ENCODE data around the gene MAPKAPK2.
"Not testable (repeated sequence)": the region's sequence is repeated elsewhere in the genome, so short reads cannot be mapped to it uniquely, and the experiment has no call there.

The MAPKAPK2 gene

DNA sequence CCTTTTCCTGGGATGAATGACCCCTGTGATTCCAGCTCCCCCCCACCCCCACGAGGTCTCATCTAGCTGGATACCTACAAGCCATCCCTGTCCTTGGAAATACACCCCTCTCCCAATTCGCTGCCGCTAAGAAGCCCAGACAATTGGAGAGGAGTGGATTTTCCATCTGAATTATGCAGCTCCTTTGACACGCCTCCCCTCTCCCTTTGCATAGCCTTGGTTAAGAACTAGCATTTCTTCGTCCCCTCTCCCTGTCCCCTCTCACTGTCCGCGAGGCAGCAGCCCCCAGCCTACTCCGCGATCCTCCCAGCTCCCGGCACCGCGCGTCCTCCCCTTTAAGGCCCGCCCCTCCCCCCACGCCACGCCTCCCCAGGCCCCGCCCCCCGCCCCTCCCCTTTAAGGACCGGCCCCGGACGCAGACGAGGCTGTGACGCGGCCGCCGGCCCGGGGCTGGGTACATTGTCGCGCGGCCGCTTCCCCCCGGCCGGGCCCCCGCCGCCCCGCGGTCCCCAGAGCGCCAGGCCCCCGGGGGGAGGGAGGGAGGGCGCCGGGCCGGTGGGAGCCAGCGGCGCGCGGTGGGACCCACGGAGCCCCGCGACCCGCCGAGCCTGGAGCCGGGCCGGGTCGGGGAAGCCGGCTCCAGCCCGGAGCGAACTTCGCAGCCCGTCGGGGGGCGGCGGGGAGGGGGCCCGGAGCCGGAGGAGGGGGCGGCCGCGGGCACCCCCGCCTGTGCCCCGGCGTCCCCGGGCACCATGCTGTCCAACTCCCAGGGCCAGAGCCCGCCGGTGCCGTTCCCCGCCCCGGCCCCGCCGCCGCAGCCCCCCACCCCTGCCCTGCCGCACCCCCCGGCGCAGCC lies at the start of gene MAPKAPK2:
Gene MAPKAPK2 (plus strand): TSS at position 428 of the 856 bp plus-strand sequence. CDS start 325 bp downstream, at position 753.
- peak within 1 kb of the TSS; percentile 77 for H3K4me3 ChIP-seq (ENCODE audit: low read depth, low read length)
- TF ChIP-seq, protein P1, sequence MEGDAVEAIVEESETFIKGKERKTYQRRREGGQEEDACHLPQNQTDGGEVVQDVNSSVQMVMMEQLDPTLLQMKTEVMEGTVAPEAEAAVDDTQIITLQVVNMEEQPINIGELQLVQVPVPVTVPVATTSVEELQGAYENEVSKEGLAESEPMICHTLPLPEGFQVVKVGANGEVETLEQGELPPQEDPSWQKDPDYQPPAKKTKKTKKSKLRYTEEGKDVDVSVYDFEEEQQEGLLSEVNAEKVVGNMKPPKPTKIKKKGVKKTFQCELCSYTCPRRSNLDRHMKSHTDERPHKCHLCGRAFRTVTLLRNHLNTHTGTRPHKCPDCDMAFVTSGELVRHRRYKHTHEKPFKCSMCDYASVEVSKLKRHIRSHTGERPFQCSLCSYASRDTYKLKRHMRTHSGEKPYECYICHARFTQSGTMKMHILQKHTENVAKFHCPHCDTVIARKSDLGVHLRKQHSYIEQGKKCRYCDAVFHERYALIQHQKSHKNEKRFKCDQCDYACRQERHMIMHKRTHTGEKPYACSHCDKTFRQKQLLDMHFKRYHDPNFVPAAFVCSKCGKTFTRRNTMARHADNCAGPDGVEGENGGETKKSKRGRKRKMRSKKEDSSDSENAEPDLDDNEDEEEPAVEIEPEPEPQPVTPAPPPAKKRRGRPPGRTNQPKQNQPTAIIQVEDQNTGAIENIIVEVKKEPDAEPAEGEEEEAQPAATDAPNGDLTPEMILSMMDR (IDR thresholded peaks at IDR 0.05; ENCODE audit: insufficient read depth, low read depth, low read length, missing control alignments): no peak
- DNase-seq (ENCODE audit: low read depth): peak; percentile 85

DNA sequence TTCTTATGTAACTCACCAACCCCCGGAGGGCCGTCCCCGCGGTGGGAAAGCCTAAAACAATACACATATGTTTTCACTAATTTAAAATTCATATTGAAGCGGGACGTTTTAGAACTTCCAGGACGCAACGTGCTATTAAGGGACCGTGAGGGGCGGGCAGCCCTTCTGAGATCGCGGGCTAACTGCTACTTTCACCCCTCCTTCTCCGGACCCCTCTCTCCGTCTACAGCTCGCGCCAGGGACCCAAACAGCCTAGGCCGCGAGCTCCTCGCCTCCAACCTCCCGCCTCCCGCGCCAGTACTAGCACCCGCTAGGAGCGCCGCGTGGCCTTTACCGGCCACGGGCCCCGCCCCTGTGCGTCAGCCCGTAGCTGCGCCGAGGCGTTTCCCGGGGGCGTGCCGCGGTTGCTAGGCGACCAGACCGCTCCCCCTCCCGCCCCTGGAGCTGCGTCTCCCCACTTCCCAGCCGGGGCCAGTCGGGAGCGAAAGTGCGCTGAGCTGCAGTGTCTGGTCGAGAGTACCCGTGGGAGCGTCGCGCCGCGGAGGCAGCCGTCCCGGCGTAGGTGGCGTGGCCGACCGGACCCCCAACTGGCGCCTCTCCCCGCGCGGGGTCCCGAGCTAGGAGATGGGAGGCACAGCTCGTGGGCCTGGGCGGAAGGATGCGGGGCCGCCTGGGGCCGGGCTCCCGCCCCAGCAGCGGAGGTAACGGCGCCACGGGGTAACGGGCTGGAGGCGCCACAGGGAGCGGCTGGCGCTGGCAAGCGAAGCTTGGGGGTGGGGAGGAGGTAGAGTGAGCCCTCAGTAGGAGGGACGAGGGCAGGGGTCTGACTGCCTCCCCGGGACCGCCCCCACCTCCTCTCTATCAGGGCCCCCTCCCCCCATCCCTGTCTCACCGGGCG lies 49.4 kb upstream of the MAPKAPK2 start, which contains the start of gene DYRK3:
Gene DYRK3 (plus strand): TSS at position 457 of the 898 bp plus-strand sequence. CDS start 168 bp downstream, at position 625.
- H3K4me3 ChIP-seq (ENCODE audit: low read depth, low read length): peak within 1 kb of the TSS; percentile 80
- TF ChIP-seq, protein P1 (IDR thresholded peaks at IDR 0.05; ENCODE audit: insufficient read depth, low read depth, low read length, missing control alignments): no peak
- DNase-seq (ENCODE audit: low read depth): peak; percentile 95

DNA sequence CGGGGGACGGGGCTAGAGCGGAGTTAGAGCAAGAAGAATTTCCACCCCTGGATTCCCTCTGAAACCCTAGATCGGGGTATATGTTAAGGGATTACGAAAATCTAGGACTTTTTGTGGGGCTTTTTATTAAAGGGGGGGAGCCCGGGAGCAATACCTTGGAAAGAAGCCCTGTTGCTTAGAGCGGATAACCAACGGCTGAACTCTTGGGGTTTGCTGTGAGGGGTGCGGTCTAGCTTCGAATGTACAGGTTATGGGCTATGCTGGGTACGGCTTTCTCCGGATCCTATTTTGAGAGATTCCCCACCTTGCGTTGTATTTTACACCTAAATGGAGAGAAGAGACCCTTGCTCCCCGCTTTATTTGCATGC lies 48.7 kb upstream of the MAPKAPK2 start:
- peak; percentile 10 for DNase-seq (ENCODE audit: low read depth)
- peak overlapping the region; percentile 80 for H3K4me3 ChIP-seq (ENCODE audit: low read depth, low read length)
- TF ChIP-seq, protein P1 (IDR thresholded peaks at IDR 0.05; ENCODE audit: insufficient read depth, low read depth, low read length, missing control alignments): no peak

DNA sequence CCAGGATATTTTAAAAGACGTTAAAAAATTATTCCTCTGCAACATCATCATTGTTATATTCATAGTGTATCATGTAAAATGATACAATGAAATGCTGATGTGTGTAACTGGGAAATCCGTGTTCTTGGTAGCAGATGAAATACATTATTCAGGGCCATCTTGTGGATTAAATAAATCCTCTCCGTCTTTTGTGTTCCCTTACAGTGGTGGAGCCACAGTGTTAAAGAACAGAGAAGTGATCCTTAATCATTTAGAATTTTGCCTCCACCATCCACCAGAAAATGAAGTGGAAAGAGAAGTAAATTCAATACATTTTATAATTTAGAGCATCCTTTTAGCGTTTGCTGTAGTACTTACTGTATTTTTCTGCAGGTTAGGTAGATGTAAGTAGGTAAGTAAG lies 48.0 kb upstream of the MAPKAPK2 start:
- no peak for DNase-seq (ENCODE audit: low read depth)
- H3K4me3 ChIP-seq (ENCODE audit: low read depth, low read length): 0 out of 2 replicates have a peak overlapping the region, but pooled peaks have one; percentile 6
- TF ChIP-seq, protein P1 (IDR thresholded peaks at IDR 0.05; ENCODE audit: insufficient read depth, low read depth, low read length, missing control alignments): no peak

DNA sequence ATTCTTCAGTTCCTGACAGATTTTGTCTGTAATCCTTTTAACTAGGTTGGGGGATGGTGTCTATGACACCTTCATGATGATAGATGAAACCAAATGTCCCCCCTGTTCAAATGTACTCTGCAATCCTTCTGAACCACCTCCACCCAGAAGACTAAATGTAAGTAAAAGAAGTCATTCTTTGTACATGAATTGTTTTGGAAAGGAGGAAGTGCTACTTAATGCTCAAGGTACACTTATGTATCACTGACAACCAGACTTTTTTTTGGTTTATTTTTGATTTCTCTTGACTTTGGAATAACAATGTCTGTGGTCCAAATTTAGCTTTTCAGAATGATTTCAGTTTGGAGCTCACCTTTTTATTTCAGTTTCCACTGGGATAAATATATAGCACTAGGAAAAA lies 47.1 kb upstream of the MAPKAPK2 start:
- TF ChIP-seq, protein P1 (IDR thresholded peaks at IDR 0.05; ENCODE audit: insufficient read depth, low read depth, low read length, missing control alignments): no peak
- DNase-seq (ENCODE audit: low read depth): no peak
- no peak overlapping the region for H3K4me3 ChIP-seq (ENCODE audit: low read depth, low read length)

DNA sequence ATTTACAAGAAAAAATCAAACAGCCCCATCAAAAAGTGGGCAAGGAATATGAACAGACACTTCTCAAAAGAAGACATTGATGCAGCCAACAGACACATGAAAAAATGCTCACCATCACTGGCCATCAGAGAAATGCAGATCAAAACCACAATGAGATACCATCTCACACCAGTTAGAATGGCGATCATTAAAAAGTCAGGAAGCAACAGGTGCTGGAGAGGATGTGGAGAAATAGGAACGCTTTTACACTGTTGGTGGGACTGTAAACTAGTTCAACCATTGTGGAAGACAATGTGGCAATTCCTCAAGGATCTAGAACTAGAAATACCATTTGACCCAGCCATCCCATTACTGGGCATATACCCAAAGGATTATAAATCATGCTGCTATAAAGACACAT lies 42.6 kb upstream of the MAPKAPK2 start:
- not testable (repeated sequence) for H3K4me3 ChIP-seq (ENCODE audit: low read depth, low read length); DNase-seq (ENCODE audit: low read depth)

All from GM12865 (cell line).